ENCODE results near the gene C2CD4B. TPM values are rescaled to one million over a fixed set of nuclear protein-coding genes. Genes with fewer than 3 reads are reported as not detected.

The C2CD4B gene
- total RNA-seq, 1 experiment from 2014 or later = 0.13 TPM

DNA sequence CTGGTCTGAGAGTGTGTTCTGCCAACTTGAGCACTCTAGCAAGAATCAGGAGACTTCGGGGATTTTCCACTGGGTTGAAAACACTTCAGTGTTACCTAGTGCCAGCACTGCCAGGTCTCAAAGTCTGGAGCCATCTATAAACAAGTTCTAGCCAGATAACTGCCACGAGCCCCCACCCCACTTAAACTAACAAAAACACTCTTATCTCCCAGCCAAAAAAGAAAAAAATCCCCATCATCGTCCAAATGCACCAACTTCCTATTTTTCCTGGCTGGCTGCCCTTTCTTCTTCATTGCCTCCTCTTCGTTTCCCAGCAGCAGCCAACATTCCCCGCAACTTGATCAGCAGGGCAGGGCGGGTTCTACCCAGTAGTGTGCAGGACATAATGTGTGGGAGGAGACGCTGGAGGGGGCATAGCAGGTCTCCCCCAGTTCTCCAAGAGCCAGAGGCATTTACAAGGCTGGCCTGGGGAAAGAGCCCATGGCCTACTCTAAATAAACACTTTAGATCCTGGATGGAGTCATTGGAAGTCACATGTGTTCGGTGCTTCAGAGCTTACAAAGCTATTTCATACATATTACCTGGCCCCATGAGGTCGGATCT lies 29.5 kb downstream of the C2CD4B start:
- Histone ChIP-seq H2BK120ac (ENCODE audit: low read depth, low read length, poor library complexity, severe bottlenecking) (no peak overlapping the region), H3K18ac (ENCODE audit: insufficient read length, low read depth, low read length) (no peak overlapping the region), H3K4me1 (ENCODE audit: insufficient read depth, low read length) (no peaks in the 10 kb centered on the region), H4K91ac (ENCODE audit: insufficient read length, low read depth, low read length) (no peak overlapping the region), H4K5ac (ENCODE audit: insufficient read length, low read depth, low read length) (no peak overlapping the region), H3K79me1 (ENCODE audit: insufficient read depth, low read depth, low read length, poor library complexity, severe bottlenecking) (no peaks in the 10 kb centered on the region), H3T11ph (ENCODE audit: low read length) (no peak overlapping the region), H3K9ac (ENCODE audit: extremely low read depth, insufficient read length, low read length) (no peak overlapping the region), H3K23ac (ENCODE audit: insufficient read length, low read depth, low read length) (no peak overlapping the region), H2BK15ac (ENCODE audit: low read depth, low read length) (no peak overlapping the region), H3K27ac (ENCODE audit: insufficient read length, low read depth, low read length) (no peak overlapping the region), H3K4ac (ENCODE audit: low read depth, low read length) (no peak overlapping the region), H3K4me2 (ENCODE audit: insufficient read depth, insufficient read length, low read length) (no peak overlapping the region), H4K20me1 (ENCODE audit: control insufficient read depth, insufficient read depth, insufficient read length) (no peaks in the 10 kb centered on the region), H3K9me3 (ENCODE audit: control insufficient read depth, low read depth, low read length) (no peaks in the 10 kb centered on the region), H3K79me2 (ENCODE audit: insufficient read depth, low read length) (no peaks in the 10 kb centered on the region), H3K27me3 (ENCODE audit: insufficient read depth, low read length) (no peaks in the 10 kb centered on the region), H2BK12ac (ENCODE audit: insufficient read length, low read depth, low read length) (no peak overlapping the region), H2AK5ac (ENCODE audit: insufficient read length, low read length) (no peak overlapping the region), H3K14ac (ENCODE audit: insufficient read depth, low read length) (no peak overlapping the region; the same call in 1 of the 2 replicates), H2BK20ac (ENCODE audit: low read depth, low read length, poor library complexity, severe bottlenecking) (no peak overlapping the region), H2AFZ (ENCODE audit: low read length) (no peak overlapping the region), H2BK5ac (ENCODE audit: insufficient read length, low read length) (no peak overlapping the region), H3K56ac (ENCODE audit: insufficient read length, low read depth, low read length) (no peak overlapping the region), H4K8ac (replicated peaks; ENCODE audit: insufficient read length, low read depth, low read length) (no peak overlapping the region), H3K23me2 (ENCODE audit: insufficient read length, low read depth, low read length, poor library complexity, severe bottlenecking) (no peaks in the 10 kb centered on the region)
- Mint-ChIP-seq H3K4me3 (no peak overlapping the region), H3K36me3 (ENCODE audit: insufficient read depth in 1 of 3, low read depth in 3 of 3) (no peaks in the 10 kb centered on the region; a peak in 1 of 7 replicates), H3K27me3 (ENCODE audit: low read depth) (no peaks in the 10 kb centered on the region), H3K27ac (no peak overlapping the region), H3K9me3 (no peaks in the 10 kb centered on the region; a peak in 3 of 5 replicates), H3K4me1 (no peaks in the 10 kb centered on the region)
- TF ChIP-seq, protein P1, sequence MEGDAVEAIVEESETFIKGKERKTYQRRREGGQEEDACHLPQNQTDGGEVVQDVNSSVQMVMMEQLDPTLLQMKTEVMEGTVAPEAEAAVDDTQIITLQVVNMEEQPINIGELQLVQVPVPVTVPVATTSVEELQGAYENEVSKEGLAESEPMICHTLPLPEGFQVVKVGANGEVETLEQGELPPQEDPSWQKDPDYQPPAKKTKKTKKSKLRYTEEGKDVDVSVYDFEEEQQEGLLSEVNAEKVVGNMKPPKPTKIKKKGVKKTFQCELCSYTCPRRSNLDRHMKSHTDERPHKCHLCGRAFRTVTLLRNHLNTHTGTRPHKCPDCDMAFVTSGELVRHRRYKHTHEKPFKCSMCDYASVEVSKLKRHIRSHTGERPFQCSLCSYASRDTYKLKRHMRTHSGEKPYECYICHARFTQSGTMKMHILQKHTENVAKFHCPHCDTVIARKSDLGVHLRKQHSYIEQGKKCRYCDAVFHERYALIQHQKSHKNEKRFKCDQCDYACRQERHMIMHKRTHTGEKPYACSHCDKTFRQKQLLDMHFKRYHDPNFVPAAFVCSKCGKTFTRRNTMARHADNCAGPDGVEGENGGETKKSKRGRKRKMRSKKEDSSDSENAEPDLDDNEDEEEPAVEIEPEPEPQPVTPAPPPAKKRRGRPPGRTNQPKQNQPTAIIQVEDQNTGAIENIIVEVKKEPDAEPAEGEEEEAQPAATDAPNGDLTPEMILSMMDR (conservative IDR thresholded peaks at IDR 0.05) = no peak
- WGBS (ENCODE audit: extremely low coverage, insufficient read length, low lambda C conversion rate) = no CpG with 5 or more reads among the region's 9 CpGs
- DNase-seq = no peak
